BJ (cell line): ENCODE results near the gene MAGI1. TPM values are rescaled to one million over a fixed set of nuclear protein-coding genes. Genes with fewer than 3 reads are reported as not detected.

ENCODE experiments used
- CTCF ChIA-PET: fragments of 350-600 bp; formaldehyde crosslinking; extraction: SDS; loops from one replicate; lab custom pipeline; 2021; ENCODE audit warnings: antibody characterized with exemption, inconsistent platforms; lab: Yijun Ruan, JAX
- POLR2A ChIA-PET: fragments of 300-600 bp; sonication (Branson Sonifier 250); formaldehyde crosslinking; extraction: SDS; loops from one replicate; lab custom pipeline; 2021; ENCODE audit warnings: antibody characterized with exemption; lab: Charles Lee
- DNase-seq: peaks from one replicate; pipeline ENCODE4 v3.0.0-alpha.2; 2011; ENCODE audit warnings: low read depth
- H3K27me3 ChIP-seq: 2 replicates; pipeline ENCODE4 v1.6.0; 2011; ENCODE audit warnings: low read length; ENCODE audit not compliant: control insufficient read depth, insufficient read depth
- H3K36me3 ChIP-seq: 2 replicates; pipeline ENCODE4 v1.5.1; 2011; ENCODE audit warnings: low read length; ENCODE audit not compliant: control insufficient read depth, insufficient read depth
- H3K4me3 ChIP-seq: 2 replicates; pipeline ENCODE4 v1.5.1; 2011; ENCODE audit warnings: low read depth, mild to moderate bottlenecking, control low read depth, low read length
- polyA plus RNA-seq: library from polyadenylated mRNA; depleted of rRNA; stranded (reverse); fragments of >200 nt; gene quantifications from 2 replicates; pipeline ENCODE4 v1.2.3, GENCODE V29; 2011
- TF ChIP-seq, protein P1 (sequence below): IDR thresholded peaks from 2 replicates; pipeline ENCODE4 v1.5.1; 2011; ENCODE audit warnings: low read depth, mild to moderate bottlenecking, control low read depth, inconsistent platforms, low read length, moderate library complexity; ENCODE audit not compliant: insufficient read depth

The MAGI1 gene
- polyA plus RNA-seq, 1 experiment, result 14.4 TPM

DNA sequence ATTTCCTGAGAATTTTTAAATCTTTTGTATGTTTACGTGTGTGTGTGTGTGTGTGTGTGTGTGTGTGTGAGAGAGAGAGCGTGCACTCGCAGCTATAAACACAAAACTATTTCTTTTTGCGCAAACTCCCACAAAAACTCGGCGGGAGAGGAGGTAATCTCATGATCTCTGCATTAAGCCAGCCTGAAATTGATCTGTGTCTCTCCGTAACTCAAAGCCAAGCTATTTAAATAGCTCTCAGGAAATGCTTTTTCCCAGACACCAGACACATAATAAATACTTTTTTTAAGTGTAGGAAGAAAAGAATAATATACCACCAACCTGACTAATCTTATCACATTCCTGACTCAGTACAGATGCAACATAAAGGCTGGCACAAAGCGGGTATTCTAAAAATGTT lies 226.8 kb downstream of the MAGI1 start:
- ChIA-PET CTCF (no interaction called here), POLR2A (no interaction called here)
- TF ChIP-seq, protein P1, sequence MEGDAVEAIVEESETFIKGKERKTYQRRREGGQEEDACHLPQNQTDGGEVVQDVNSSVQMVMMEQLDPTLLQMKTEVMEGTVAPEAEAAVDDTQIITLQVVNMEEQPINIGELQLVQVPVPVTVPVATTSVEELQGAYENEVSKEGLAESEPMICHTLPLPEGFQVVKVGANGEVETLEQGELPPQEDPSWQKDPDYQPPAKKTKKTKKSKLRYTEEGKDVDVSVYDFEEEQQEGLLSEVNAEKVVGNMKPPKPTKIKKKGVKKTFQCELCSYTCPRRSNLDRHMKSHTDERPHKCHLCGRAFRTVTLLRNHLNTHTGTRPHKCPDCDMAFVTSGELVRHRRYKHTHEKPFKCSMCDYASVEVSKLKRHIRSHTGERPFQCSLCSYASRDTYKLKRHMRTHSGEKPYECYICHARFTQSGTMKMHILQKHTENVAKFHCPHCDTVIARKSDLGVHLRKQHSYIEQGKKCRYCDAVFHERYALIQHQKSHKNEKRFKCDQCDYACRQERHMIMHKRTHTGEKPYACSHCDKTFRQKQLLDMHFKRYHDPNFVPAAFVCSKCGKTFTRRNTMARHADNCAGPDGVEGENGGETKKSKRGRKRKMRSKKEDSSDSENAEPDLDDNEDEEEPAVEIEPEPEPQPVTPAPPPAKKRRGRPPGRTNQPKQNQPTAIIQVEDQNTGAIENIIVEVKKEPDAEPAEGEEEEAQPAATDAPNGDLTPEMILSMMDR, result no peak
- H3K27me3 ChIP-seq, result no peaks in the 10 kb centered on the region
- DNase-seq, result no peak
- no peak overlapping the region for H3K4me3 ChIP-seq
- H3K36me3 ChIP-seq, result no peaks in the 10 kb centered on the region

DNA sequence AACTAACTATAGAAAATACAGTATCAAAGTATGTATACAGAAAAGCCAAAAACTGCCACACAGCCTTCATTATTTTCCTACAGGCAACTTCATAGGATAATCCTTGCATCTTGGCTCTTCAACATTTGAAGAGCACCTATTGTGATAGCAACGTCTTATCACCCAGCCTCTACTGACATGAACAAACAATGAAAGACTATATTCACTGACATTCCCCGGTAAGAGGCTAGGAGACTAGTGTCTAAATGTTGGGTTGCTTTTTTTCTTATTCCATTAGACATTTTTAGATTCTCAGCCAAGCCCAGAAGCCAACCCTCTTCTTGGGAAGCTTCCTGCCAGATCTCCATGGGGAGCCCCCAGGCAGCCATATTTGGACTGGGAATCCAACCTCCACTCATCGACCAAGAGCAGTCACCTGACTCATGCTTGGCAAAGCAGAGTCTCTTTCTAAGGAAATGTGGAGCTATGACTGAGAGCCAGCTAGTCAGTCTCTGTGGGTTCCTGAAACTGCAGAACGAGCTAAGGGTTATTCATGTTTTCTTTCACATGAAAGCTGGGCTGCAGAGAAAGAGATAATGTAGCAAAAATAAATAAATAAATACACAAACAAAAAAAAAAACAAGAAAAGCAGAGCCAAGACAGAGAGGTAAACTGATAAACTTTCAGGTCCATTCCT lies 227.5 kb downstream of the MAGI1 start:
- POLR2A ChIA-PET, result interaction anchor here (0.7 kb wide), 1 partner anchor 9 kb away, joined by 5 read pairs; no protein-coding TSS in a partner anchor
- DNase-seq, result no peak
- Histone ChIP-seq H3K36me3 (no peaks in the 10 kb centered on the region), H3K4me3 (no peak overlapping the region), H3K27me3 (no peaks in the 10 kb centered on the region)
- TF ChIP-seq, protein P1, result no peak
- CTCF ChIA-PET, result interaction anchor here (1.0 kb wide), 1 partner anchor 78 kb away, joined by 3 read pairs; no protein-coding TSS in a partner anchor

DNA sequence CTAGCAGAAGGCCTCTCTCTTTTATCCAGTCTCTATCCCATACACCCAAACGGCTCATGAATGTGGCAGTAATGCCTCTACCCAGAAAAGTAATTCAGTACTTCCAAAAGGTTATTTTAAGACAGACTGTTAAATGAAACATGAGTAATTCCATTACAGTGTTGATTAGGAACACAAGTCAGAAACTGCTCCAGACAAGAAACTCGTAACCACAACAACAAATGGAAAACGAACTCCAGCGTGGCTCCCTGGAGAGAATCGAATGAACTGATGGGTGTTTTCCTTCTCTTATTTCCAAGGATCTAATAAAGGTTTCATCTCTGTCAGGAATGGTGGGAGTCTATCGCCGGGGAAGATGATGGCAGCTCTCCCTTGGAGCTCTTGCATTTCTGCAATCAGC lies 228.4 kb downstream of the MAGI1 start:
- POLR2A ChIA-PET, result no interaction called here
- no peaks in the 10 kb centered on the region for H3K27me3 ChIP-seq
- no peaks in the 10 kb centered on the region for H3K36me3 ChIP-seq
- TF ChIP-seq, protein P1, result no peak
- CTCF ChIA-PET, result interaction anchor here (1.0 kb wide), 1 partner anchor 79 kb away, joined by 3 read pairs; no protein-coding TSS in a partner anchor
- H3K4me3 ChIP-seq, result no peak overlapping the region
- DNase-seq, result no peak

DNA sequence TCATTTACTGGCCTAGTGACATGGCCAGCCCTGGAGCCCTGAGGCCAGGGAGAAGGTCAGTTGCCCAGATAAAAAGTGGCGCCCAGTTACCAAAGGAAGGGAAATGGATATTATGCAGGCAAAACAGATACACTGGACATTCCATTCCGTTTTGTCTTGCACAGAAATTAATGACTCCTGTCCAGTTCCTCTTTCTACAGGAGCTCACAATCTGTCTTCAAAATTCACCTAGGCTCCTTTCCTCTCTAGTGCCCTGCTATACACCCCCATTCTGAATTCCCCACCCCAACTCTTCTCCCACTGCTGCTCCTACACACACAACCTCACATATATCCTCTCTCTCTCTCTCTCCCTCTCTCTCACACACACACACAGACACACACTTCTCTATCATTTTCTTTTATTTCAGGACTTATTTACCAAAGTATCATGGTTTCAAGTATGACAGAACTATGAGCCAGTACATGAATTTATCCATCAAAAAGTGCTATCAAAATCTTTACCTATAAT lies 229.0 kb downstream of the MAGI1 start:
- Histone ChIP-seq H3K27me3 (no peaks in the 10 kb centered on the region), H3K36me3 (no peaks in the 10 kb centered on the region), H3K4me3 (no peak overlapping the region)
- TF ChIP-seq, protein P1, result no peak
- no peak for DNase-seq
- ChIA-PET CTCF (interaction anchor here (1.2 kb wide), 1 partner anchor 19 kb away, joined by 3 read pairs; no protein-coding TSS in a partner anchor), POLR2A (no interaction called here)

DNA sequence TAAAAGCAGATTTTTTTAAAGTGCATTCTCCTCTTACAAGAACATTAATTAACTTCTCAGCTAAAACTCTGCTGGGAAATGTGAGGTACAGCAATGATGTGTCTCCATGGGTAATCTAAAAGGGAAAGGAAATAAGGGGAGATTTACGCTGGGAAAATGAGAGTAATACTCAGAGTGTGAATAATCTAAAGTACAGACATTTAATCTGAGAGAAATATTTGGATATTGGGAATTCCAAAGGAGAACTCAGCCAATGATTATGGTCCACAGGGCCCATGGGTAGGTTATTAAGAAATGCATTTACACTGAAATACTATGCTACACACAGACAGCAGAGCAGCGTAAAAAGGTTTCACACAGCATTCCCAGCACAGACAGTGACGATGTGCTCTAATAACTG lies 229.9 kb downstream of the MAGI1 start:
- H3K27me3 ChIP-seq, result no peaks in the 10 kb centered on the region
- H3K36me3 ChIP-seq, result no peaks in the 10 kb centered on the region
- CTCF ChIA-PET, result interaction anchor here (1.2 kb wide), 1 partner anchor 20 kb away, joined by 3 read pairs; no protein-coding TSS in a partner anchor
- no peak for DNase-seq
- POLR2A ChIA-PET, result no interaction called here
- H3K4me3 ChIP-seq, result no peak overlapping the region
- TF ChIP-seq, protein P1, result no peak
